Caki2 (cell line): ENCODE data around the gene SPINDOC. TPM values are rescaled to one million over a fixed set of nuclear protein-coding genes. Genes with fewer than 3 reads are reported as not detected.
"Not testable (repeated sequence)": the region's sequence is repeated elsewhere in the genome, so short reads cannot be mapped to it uniquely, and the experiment has no call there.

Source experiments
- DNase-seq: peaks from one replicate; pipeline ENCODE4 v3.0.0-alpha.2; 2015; ENCODE audit warnings: low read depth
- in situ Hi-C: cut with HindIII; loops from 2 replicates; pipeline ENCODE4 v1.10.0; 2016; ENCODE audit warnings: low sequenced_read_pairs, low pct_unique_long_range_greater_than_20kb, mixed read lengths
- total RNA-seq: library from RNA; depleted of rRNA; stranded (reverse); fragments of >200 nt; shearing (Covaris generic); gene quantifications from 2 replicates; pipeline ENCODE4 v1.2.3, GENCODE V29; 2014; ENCODE audit warnings: low replicate concordance

Gene SPINDOC
- total RNA-seq, 1 experiment from 2014 or later: 22.5 TPM

- in situ Hi-C loops: no loop called here
- DNase-seq: no peak
Measured at GRCh38 chr11:63844836-63845235, 31.6 kb downstream of the SPINDOC start.

GRCh38 chr11:63845303-63845702 lies 32.0 kb downstream of the SPINDOC start:
- DNase-seq: peak; percentile 35
- in situ Hi-C loops: no loop called here

- no peak for DNase-seq
- in situ Hi-C loops: no loop called here
Measured at GRCh38 chr11:63845911-63846310, 32.7 kb downstream of the SPINDOC start.

- in situ Hi-C loops: no loop called here
- no peak for DNase-seq
Measured at GRCh38 chr11:63846897-63847296, 33.6 kb downstream of the SPINDOC start.

- DNase-seq: no peak
- in situ Hi-C loops: no loop called here
Measured at GRCh38 chr11:63847363-63847762, 34.1 kb downstream of the SPINDOC start.

GRCh38 chr11:63849691-63850090 lies 36.4 kb downstream of the SPINDOC start:
- no peak for DNase-seq
- in situ Hi-C loops: no loop called here

- in situ Hi-C loops: no loop called here
- DNase-seq: no peak
Measured at GRCh38 chr11:63850920-63851319, 37.7 kb downstream of the SPINDOC start.

GRCh38 chr11:63851364-63851763 lies 38.1 kb downstream of the SPINDOC start:
- DNase-seq: no peak
- in situ Hi-C loops: no loop called here

- in situ Hi-C loops: no loop called here
- no peak for DNase-seq
Measured at GRCh38 chr11:63853476-63853875, 40.2 kb downstream of the SPINDOC start.

GRCh38 chr11:63854696-63855095 lies 41.4 kb downstream of the SPINDOC start:
- in situ Hi-C loops: no loop called here
- no peak for DNase-seq

- no peak for DNase-seq
- in situ Hi-C loops: no loop called here
Measured at GRCh38 chr11:63855975-63856374, 42.7 kb downstream of the SPINDOC start.

GRCh38 chr11:63858628-63859550 lies 45.6 kb downstream of the SPINDOC start:
- in situ Hi-C loops: no loop called here
- DNase-seq: no peak

GRCh38 chr11:63862923-63863322 lies 49.7 kb downstream of the SPINDOC start:
- in situ Hi-C loops: no loop called here
- no peak for DNase-seq

- DNase-seq, in situ Hi-C loops: not testable (repeated sequence)
Measured at GRCh38 chr11:63863620-63864019, 50.4 kb downstream of the SPINDOC start.

- in situ Hi-C loops: no loop called here
- DNase-seq: no peak
Measured at GRCh38 chr11:63866211-63866610, 53.0 kb downstream of the SPINDOC start.

- in situ Hi-C loops: no loop called here
- no peak for DNase-seq
Measured at GRCh38 chr11:63867511-63867910, 54.3 kb downstream of the SPINDOC start.

- in situ Hi-C loops: no loop called here
- no peak for DNase-seq
Measured at GRCh38 chr11:63868399-63869064, 55.3 kb downstream of the SPINDOC start.

GRCh38 chr11:63869171-63869591 lies 55.9 kb downstream of the SPINDOC start:
- in situ Hi-C loops: no loop called here
- DNase-seq: no peak

- in situ Hi-C loops: no loop called here
Measured at GRCh38 chr11:63869683-63870082, 56.4 kb downstream of the SPINDOC start.

More at GRCh38 chr11:63869683-63870082, 56.4 kb downstream of the SPINDOC start:
- DNase-seq: no peak
